HG02642 (cell line): Measurements from ENCODE around the gene AIMP1.
"Not testable (repeated sequence)": the region's sequence is repeated elsewhere in the genome, so short reads cannot be mapped to it uniquely, and the experiment has no call there.

Experiments used
- ATAC-seq: cut with Tn5 transposase; IDR thresholded peaks from one replicate; pipeline ENCODE4 v1.9.1; 2021; ENCODE audit warnings: mild to moderate bottlenecking; ENCODE audit not compliant: unreplicated experiment, poor library complexity

AIMP1 gene

DNA sequence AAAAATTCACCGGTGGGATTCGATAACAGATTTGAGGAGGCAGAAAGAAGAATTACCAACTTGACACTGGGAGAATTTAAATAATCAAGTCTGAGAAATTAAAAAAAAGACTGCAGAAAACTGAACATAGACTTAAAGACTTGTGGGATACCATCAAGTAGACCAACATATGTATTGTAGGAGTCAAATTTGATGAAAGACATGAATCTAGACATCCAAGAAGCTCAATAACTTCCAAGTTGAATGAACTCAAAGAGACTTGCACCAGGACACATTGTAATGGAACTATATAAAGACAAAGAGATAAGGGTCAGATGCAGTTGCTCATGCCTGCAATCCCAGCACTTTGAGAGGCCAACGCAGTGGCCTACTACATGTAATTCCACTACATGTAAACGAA lies 82.5 kb downstream of the AIMP1 start:
- ATAC-seq = not testable (repeated sequence)
